NK-92 (cell line): Measurements from ENCODE around the gene LHFPL5.

Source experiments
- DNase-seq: peaks from one replicate; lab custom pipeline; 2025; ENCODE audit not compliant: unreplicated experiment; lab: John Stamatoyannopoulos, UW

Gene LHFPL5

GRCh38 chr6:35852994-35853393 lies 47.8 kb downstream of the LHFPL5 start:
- no peak for DNase-seq

DNA sequence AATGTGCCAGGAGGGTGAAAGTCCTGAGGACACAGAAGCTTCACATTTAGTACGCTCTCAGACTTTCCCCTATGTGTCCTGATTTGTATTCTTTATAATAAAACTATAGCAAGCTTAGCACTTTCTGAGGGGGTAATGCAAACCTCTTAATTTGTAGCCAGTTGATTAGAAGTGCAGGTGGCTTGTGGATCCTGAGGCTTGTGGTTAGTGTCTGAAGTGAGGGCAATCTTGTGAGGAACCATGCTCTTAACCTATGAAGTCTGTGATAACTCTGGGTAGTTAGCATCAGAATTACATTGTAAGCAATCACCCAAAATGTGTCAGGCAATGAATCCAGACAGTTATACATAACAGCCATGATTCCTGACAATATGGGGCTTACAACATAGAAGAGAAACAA lies 51.1 kb downstream of the LHFPL5 start:
- no peak for DNase-seq

DNA sequence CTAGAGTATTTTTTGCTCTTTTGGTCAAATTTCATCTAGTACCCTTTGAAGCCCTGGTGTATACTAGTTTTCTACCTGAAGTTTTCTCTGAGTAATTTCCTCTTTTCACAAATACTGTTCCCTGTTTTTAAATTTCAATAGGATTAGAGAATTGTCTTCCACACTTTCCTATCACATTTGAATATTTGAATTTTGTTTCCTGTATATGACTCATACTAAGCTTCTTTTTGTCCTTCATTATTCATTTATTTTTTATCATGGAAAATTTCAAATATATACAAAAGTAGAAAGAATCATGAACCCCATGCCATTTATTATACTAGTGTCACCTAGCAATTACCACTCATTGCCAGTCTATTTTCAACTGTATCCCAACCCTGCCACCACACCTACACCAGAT lies 52.7 kb downstream of the LHFPL5 start:
- DNase-seq, result no peak

GRCh38 chr6:35859367-35859766 lies 54.2 kb downstream of the LHFPL5 start:
- no peak for DNase-seq
